Ureter (tissue), 1 donor: ENCODE data around the gene ANKDD1A. TPM values are rescaled to one million over a fixed set of nuclear protein-coding genes. Genes with fewer than 3 reads are reported as not detected.

Experiments
- DNase-seq: peaks from one replicate; pipeline ENCODE4 v3.0.0-alpha.2; 2020; ENCODE audit warnings: low spot score
- total RNA-seq: library from RNA; stranded (reverse); gene quantifications from one replicate; pipeline ENCODE4 v1.2.4, GENCODE V29; 2023
- donor health status: DM: yes; HTN: yes; CAD: no.

ANKDD1A gene
- total RNA-seq, 1 donor from 2014 or later: 31.4 TPM

DNA sequence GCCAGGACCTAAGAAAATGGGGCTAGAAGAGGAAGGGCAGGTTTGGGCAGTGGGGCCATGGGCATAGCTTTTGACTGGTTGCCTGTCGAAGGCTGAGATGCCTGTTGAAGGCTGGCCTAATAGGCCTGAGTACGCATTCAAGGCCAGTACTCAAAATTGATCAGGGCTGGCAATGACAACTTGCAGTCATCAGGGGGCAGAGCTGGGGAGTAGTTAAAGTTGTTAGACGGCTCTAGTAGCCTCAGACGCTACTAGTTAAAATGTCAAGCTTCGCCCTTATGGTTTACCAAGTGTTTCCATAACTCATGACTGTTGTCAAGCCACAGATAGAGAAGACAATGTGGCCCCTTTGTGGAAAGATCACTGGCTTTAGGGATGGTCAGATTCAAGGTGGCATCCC, 49.3 kb downstream of the ANKDD1A start:
- no peak for DNase-seq

DNA sequence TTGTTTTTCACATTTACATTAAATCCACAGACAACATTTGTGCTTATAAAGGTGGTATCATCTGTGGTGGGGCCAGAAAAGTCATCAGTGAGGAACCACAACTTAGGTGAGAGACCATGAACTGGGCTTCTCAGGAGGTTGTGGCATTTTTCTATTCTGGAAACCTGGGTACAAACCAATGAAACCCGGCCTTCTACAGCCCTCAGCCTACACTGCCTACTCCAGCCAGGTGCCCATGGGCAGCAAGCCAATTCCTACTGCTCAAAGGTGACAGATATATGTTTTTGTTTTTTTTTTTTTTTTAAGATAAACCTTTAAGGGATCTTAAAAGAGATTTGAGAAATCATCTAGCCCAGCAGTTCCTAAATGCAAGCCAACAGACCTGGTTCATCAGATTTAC, 57.7 kb downstream of the ANKDD1A start:
- no peak for DNase-seq

DNA sequence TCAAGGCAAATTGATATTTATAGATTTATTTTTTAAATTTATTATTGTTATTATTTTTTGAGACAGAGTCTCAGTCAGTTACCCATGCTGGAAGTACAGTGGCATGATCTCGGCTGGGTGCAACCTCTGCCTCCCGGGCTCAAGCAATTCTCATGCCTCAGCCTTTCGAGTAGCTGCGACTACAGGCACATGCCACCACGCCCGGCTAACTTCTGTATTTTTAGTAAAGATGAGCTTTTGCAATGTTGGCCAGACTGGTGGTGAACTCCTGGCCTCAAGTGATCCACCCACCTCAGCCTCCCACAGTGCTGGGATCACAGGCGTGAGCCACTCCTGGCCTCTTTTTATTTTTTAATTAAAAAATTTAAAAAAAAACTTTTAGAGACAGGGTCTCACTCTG, 59.0 kb downstream of the ANKDD1A start:
- no peak for DNase-seq

DNA sequence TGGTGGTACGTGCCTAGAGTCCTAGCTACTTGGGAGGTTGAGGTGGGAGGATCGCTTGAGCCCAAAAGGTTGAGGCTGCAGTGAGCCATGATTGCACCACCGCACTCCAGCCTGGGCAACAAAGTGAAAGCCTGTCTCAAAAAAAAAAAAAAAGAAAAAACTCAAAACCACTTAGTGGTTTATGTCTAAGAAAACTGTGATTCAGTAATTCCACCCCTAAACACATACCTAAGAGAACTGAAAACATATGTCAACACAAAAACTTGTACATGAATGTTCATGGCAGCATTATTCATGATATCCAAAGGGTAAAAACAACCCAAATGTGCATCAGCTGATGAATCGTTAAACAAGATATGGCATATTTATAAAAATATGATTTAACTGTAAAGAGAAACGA, 63.7 kb downstream of the ANKDD1A start:
- DNase-seq: no peak

DNA sequence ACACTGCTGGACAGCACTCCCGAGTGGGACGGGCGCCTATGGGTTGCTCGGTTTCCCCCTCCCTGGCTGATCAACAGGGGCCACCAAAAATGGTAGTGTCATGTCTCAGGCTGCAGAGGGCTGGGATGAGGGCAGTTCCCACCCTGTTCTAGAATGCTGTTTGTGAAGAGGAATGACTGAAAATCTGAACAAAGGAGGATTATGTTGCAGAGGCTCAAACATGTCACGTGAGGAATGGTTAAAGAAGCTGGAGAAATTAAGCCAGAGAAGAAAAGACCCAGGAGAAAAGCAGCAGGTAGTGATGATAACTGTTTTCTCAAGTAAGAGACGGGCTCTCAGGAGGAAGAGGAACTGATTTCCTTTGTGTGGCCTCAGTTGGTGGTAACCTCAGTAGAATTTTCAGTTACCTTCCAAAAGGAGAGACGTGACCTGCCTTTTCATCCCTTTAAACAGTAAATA, 67.6 kb downstream of the ANKDD1A start:
- no peak for DNase-seq

DNA sequence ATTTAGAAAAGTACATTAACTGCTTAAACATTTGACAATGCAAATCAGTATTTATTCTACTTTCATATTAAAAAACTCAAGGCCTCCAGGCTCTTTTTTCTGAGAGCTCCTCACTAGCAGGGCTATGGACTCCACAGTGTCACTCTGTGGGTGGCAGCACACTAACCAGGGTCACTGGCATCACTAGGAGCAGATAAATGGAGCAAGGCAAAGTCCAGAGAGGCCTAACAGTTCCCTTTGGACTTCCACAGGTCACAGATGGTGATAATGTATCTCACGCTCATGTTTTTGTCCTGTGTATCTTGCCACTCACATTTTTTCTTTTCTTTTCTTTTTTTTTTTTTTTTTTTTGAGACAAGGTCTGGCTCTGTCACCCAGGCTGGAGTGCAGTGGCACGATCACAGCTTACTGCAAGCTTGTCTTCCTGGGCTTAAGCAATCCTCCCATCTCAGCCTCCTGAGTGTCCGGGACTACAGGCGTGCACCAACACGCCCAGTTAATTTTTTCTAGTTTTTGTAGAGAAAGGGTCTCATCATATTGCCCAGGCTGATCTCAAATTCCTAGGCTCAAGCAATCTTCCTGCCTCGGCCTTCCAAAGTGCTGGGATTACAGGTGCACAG, 70.2 kb downstream of the ANKDD1A start:
- DNase-seq: no peak

DNA sequence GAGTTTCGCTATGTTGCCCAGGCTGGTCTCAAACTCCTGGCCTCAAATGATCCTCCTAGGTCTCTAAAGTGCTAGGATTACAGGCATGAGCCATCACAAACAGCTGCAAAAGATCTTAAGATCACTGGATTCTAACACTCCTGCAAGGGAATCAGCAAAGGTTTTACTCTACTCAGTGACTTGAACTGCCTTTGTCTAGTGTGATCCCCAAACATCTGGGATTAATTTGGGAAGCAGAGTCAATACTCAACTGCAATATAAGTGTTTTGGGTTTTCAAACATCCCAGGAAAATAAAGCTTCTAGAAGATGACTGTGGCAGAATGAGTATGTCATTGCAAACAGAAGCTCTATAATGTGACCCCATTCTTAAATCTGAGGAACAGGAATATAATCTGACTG, 70.8 kb downstream of the ANKDD1A start:
- DNase-seq: no peak

DNA sequence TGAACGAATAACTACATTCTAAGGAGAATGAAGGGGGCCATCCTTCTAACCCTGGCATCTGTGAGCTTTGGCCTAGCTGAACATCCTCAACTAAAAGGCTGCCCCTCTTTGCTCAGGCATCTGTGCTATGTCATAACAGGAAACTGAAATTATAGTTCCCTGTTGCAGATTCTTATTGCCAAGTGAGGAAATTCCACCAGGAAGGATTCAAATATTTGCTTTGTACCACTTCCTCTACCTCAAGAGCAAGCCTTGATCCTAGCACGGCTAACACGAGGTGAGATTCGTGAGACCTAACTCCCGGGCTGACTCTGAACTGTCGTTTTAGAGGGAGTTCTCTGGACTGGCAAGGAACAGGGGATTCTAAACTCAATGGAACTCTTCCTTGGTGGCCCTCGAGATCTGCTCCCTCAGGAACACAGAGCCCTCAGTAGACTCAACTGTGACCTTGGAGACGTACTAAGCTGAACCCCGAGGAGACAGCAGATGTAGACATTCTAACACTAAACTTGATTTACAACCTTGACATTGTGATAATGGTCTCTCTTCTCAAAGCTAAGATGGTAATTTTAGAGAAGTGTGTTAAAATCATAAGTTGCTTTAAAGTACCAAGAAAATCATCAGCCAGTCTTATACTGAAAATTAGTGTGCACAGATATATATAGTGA, 73.8 kb downstream of the ANKDD1A start:
- no peak for DNase-seq

DNA sequence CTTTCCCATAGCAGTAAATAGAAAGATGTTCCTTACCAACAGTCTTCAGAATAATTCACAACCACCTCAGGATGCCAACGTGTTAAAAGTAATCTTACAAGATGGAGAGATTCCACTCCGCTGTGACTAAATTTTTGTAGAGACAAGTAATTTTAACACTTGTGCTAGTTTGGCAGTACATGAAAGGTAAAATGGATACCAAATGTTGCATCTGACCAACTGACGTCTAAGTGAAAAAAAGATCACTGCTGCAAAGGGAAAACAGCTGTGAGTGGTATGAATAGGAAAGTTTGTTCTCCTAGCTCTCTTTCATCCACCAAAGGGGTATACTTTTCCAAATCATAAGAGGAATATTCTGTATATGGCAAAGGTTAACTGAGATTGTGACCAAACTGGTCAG, 75.4 kb downstream of the ANKDD1A start:
- no peak for DNase-seq

DNA sequence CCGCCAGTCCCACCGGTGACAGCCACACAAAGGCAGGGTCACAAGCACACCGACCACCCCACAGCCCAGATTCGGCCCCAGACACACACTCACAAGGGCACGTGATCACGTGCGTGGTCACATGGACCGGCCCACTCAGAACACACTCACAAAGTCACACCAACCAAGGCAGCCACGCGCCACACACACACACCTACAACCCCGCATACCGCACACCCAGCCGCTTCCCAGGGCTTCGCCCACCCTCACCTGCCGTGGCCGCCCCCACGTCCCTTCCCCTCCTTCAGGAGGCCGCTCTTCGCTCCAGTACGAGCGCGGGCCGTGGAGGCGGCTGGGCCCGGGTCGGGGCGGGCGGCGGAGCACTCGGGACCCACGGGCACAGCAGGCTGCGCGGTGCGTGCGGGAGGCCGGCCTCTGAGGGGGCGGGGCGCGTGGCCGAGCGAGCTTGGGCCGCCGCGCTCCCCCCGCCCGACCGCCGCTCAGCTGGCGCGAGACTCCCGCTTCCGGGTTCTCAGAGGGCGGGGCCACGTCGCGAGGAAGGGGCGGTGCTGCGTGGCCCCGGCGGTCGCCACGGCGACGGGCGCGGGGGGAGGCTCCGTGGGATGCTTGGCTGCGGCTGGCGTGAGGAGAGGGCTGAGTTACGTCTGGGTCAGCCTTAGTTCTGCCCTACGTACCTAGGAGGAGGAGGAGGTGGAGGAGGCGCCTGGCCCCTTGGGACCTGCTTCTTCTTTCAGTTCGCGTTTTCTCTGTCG, 77.9 kb downstream of the ANKDD1A start, which contains the start of gene SPG21:
SPG21 (minus strand) TSS at position 499 of the 752 bp plus-strand sequence. CDS start 6,345 bp downstream, outside the sequence.
- DNase-seq: peak; percentile 93

DNA sequence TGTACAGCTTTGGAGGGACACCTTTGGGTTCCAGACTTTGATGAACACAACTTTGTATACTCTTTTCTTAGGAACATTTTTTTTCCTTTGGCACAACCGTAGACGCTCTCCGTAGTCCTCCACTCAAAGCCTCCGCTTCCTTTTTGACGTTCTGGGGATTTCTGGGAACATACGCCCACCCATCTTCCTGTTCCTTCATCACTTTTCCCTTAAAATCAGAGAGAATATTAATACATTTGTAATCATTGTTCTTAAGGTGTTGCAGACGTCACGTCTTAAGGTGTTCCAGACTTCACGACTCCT, 78.4 kb downstream of the ANKDD1A start:
- DNase-seq: no peak

DNA sequence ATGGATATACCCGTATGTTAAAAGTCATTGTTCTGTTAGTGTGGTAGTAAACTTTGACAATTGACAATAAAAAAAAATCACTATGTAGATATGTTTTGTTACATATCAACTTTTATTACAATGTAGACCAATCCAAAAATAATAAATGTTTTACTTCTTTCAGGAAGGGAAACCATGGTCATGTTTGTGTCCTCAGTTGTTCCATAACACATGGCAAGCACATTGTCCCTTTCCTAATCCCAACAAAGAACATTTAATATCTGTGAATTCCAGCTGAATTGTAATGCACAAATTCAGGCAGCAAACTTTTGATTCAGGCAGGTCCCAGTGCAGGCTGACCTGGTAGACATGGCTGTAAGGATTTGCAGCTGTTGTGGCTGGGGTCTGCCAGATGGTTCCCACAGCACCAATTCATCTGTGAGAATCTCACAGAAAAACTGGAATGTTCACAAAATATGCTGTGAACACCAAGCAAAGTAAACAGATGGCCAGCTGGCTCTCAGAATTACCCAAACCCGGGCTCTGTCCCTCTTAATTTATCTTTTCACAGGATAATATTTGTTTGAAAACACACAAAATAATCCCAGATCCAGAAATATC, 79.9 kb downstream of the ANKDD1A start:
- DNase-seq: no peak

DNA sequence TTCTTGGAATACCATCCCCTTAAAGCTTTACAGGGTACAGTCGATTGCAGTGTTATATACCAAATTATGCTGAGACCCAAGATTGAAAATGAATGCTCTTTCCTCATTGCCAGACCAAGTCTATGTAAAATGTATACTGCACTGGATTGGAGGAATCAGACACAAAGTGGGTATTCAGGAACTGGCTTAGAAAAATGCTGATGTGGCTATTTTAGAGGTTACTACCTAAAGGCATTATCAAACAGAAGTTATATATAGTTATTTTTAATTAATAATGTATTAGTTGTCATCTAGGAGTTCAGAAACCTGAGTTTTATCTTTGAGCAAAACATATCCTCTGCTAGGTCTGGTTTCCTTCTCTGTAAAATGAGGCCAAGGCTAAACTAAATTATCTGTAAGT, 81.6 kb downstream of the ANKDD1A start:
- DNase-seq: no peak

DNA sequence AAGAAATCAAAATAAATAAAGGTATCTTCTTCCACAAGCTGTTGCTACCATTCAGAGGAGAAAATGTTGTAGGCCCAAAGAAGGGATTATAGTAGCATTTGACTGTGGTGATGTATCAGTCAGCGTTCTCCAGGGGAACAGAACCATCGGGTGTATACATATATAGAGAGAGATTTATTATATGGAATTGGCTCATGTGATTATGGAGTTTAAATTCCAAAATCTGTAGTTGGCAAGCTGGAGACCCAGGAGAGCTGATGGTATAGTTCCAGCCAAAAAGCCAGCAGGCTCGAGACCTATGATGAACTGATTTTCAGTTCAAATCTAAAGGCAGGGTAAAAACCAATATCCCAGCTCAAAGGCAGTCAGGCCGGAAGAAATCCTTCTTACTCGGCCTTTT, 85.4 kb downstream of the ANKDD1A start:
- no peak for DNase-seq

DNA sequence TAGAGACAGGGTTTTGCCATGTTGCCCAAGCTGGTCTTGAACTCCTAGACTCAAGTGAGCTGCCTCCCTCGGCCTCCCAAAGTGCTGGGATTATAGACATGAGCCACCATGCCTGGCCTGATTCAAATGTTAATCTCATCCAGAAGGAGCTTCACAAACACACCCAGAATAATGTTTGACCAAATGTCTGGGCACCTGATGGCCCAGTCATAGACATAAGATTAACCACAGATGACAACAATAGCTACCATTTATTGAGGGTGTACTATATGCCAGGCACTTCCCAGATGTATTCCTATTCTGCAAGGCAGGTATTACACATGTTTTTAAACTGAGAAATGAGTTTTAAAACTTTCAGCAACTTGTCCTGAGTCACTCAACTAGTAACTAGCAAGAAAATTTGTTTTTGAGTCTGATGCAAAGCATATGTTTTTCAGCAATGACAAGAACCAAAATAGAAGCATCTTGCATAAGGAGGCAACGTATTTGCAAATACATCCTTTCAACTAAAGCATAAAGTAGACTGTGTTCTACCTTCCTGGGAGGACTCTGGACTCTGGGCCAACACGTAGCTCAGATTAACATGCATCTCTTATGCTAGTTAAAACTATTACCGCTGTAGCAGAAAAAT, 86.2 kb downstream of the ANKDD1A start:
- no peak for DNase-seq

DNA sequence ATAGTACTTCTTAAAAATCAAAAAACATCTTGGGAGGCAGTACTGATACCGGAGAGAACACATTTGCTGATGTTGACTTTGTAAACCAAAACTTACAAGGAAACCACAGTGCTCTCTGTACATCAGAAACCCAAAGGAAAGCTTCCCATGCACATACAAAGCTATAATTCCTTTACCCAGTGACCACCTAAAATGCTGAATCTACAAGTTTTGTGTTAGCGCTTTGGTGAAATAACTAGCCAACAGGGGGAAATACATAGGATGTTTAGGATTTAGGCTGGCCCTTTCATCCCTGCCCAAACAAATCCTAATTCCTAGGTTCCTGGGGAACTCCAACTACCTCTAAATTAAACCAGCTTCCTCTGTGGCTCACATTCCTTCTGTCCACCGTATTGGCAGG, 93.3 kb downstream of the ANKDD1A start:
- no peak for DNase-seq

DNA sequence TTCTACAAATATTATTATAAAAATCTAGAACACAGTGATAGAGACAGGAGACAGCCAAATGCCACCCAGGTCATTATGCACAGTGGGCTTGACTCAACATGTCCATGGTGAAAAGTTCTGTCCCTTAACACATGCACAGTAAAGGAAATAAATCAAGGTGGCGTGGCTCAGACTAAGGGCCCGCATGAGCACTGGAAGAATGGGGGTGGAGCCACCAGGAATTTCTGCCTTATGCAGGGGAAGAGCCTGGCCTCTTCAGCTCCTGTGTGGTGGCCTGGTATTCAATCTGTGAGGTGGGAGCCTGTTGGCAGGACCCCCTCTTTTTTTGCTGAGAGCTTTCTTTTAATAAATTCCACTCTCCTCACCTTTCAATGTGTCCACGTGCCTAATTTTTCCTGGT, 95.2 kb downstream of the ANKDD1A start:
- no peak for DNase-seq

Other genes starting within 250 kb of the ANKDD1A start
- 16.9 TPM for gene RBPMS2, start 136.3 kb upstream of the ANKDD1A start, total RNA-seq
- gene PIF1, start 86.3 kb upstream of the ANKDD1A start, total RNA-seq: 0.99 TPM
- gene PLEKHO2, start 70.0 kb upstream of the ANKDD1A start, total RNA-seq: 33.3 TPM
- 108 TPM for gene SPG21, start 78.0 kb downstream of the ANKDD1A start, total RNA-seq
- gene MTFMT, start 117.7 kb downstream of the ANKDD1A start, total RNA-seq: 19.8 TPM
- not detected for gene SLC51B, start 133.5 kb downstream of the ANKDD1A start, total RNA-seq
- gene RASL12, start 156.1 kb downstream of the ANKDD1A start, total RNA-seq: 32.8 TPM
- gene KBTBD13, start 164.8 kb downstream of the ANKDD1A start, total RNA-seq: 0.18 TPM
- 9.4 TPM for gene UBAP1L, start 203.3 kb downstream of the ANKDD1A start, total RNA-seq
- 25.9 TPM for gene PDCD7, start 221.9 kb downstream of the ANKDD1A start, total RNA-seq